Ishikawa (cell line): ENCODE results near the gene PTCH2.

Experiments used
- CEBPB ChIP-seq: IDR thresholded peaks from 2 replicates; pipeline ENCODE4 v1.6.1; 2012
- CREB1 ChIP-seq: IDR thresholded peaks from 2 replicates; pipeline ENCODE4 v1.6.1; 2012; ENCODE audit warnings: low read depth
- EP300 ChIP-seq: IDR thresholded peaks from 2 replicates; pipeline ENCODE4 v1.6.1; 2012; ENCODE audit warnings: borderline replicate concordance
- NFIC ChIP-seq: IDR thresholded peaks from 2 replicates; pipeline ENCODE4 v1.6.1; 2012
- TAF1 ChIP-seq: IDR thresholded peaks from 2 replicates; pipeline ENCODE4 v1.6.1; 2012; ENCODE audit warnings: low read depth, mild to moderate bottlenecking
- TCF12 ChIP-seq: IDR thresholded peaks from 2 replicates; pipeline ENCODE4 v1.6.1; 2012; ENCODE audit warnings: low read depth
- YY1 ChIP-seq: IDR thresholded peaks from 2 replicates; pipeline ENCODE4 v1.6.1; 2012; ENCODE audit warnings: low read depth
- TF ChIP-seq, protein P1 (sequence below): IDR thresholded peaks from 2 replicates; pipeline ENCODE4 v1.6.1; 2012
- TF ChIP-seq, protein P2 (sequence below): IDR thresholded peaks from 2 replicates; pipeline ENCODE4 v1.6.1; 2012; ENCODE audit warnings: low read depth, mild to moderate bottlenecking

DNA sequence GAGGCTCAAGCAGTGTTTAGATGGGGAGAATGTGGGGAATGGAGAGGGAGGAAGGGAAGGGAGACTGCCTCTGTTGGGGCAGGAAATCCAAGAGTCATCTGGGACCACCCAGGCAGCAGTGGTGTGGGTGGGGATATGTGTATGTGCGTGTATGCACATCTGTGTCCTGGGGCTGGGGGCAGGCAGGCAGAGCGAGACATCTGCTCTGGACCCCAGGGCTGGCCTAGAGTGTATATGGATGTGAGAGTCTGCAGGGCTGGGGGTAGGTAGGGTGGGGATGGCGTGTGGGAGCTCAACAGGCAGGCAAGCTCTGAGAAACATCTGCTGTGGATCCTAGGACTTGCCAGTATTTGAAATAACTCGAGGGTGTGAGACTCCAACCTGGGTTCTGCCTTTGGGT, 3.5 kb downstream of the PTCH2 start:
- no peak for TF ChIP-seq YY1
- no peak for TF ChIP-seq NFIC
- TF ChIP-seq CREB1, result no peak
- TF ChIP-seq EP300, result no peak
- no peak for TF ChIP-seq TAF1
- TF ChIP-seq, protein P1, sequence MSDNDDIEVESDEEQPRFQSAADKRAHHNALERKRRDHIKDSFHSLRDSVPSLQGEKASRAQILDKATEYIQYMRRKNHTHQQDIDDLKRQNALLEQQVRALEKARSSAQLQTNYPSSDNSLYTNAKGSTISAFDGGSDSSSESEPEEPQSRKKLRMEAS, result no peak
- TF ChIP-seq CEBPB, result no peak
- TF ChIP-seq, protein P2, sequence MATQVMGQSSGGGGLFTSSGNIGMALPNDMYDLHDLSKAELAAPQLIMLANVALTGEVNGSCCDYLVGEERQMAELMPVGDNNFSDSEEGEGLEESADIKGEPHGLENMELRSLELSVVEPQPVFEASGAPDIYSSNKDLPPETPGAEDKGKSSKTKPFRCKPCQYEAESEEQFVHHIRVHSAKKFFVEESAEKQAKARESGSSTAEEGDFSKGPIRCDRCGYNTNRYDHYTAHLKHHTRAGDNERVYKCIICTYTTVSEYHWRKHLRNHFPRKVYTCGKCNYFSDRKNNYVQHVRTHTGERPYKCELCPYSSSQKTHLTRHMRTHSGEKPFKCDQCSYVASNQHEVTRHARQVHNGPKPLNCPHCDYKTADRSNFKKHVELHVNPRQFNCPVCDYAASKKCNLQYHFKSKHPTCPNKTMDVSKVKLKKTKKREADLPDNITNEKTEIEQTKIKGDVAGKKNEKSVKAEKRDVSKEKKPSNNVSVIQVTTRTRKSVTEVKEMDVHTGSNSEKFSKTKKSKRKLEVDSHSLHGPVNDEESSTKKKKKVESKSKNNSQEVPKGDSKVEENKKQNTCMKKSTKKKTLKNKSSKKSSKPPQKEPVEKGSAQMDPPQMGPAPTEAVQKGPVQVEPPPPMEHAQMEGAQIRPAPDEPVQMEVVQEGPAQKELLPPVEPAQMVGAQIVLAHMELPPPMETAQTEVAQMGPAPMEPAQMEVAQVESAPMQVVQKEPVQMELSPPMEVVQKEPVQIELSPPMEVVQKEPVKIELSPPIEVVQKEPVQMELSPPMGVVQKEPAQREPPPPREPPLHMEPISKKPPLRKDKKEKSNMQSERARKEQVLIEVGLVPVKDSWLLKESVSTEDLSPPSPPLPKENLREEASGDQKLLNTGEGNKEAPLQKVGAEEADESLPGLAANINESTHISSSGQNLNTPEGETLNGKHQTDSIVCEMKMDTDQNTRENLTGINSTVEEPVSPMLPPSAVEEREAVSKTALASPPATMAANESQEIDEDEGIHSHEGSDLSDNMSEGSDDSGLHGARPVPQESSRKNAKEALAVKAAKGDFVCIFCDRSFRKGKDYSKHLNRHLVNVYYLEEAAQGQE, result no peak
- TF ChIP-seq TCF12, result no peak
